Rectal smooth muscle tissue (tissue), 1 donor: Measurements from ENCODE around the gene TARS3.
"Not testable (repeated sequence)": the region's sequence is repeated elsewhere in the genome, so short reads cannot be mapped to it uniquely, and the experiment has no call there.

Experiments
- H3K27ac ChIP-seq: one replicate; pipeline ENCODE4 v1.7.0; 2013; ENCODE audit warnings: low read depth, low read length, inconsistent platforms
- H3K27me3 ChIP-seq: one replicate; pipeline ENCODE4 v1.7.0; 2013; ENCODE audit warnings: low read length; ENCODE audit not compliant: control insufficient read depth, insufficient read depth
- H3K36me3 ChIP-seq: one replicate; pipeline ENCODE4 v1.7.0; 2013; ENCODE audit warnings: low read length; ENCODE audit not compliant: control insufficient read depth, insufficient read depth
- H3K4me1 ChIP-seq: one replicate; pipeline ENCODE4 v1.7.0; 2013; ENCODE audit warnings: low read length; ENCODE audit not compliant: control insufficient read depth, insufficient read depth
- H3K4me3 ChIP-seq: one replicate; pipeline ENCODE4 v1.7.0; 2013; ENCODE audit warnings: low read length
- H3K9ac ChIP-seq: one replicate; pipeline ENCODE4 v1.7.0; 2013; ENCODE audit warnings: low read length

The TARS3 gene

GRCh38 chr15:101664303-101664913, 59.9 kb downstream of the TARS3 start:
- H3K27me3 ChIP-seq = no peaks in the 10 kb centered on the region
- H3K9ac ChIP-seq = no peak overlapping the region
- H3K4me3 ChIP-seq = no peak overlapping the region
- no peak overlapping the region for H3K27ac ChIP-seq
- no peaks in the 10 kb centered on the region for H3K36me3 ChIP-seq
- H3K4me1 ChIP-seq = no peaks in the 10 kb centered on the region

GRCh38 chr15:101662203-101662602, 62.1 kb downstream of the TARS3 start:
- H3K27me3 ChIP-seq = no peaks in the 10 kb centered on the region
- H3K4me3 ChIP-seq = no peak overlapping the region
- H3K9ac ChIP-seq = no peak overlapping the region
- no peak overlapping the region for H3K27ac ChIP-seq
- no peaks in the 10 kb centered on the region for H3K36me3 ChIP-seq
- H3K4me1 ChIP-seq = no peaks in the 10 kb centered on the region

- Histone ChIP-seq H3K4me1 (no peaks in the 10 kb centered on the region), H3K9ac (no peak overlapping the region), H3K27ac (no peak overlapping the region), H3K36me3 (no peaks in the 10 kb centered on the region), H3K4me3 (no peak overlapping the region), H3K27me3 (no peaks in the 10 kb centered on the region)
These were observed 64.3 kb downstream of the TARS3 start for GRCh38 chr15:101660005-101660404.

- Histone ChIP-seq H3K4me3 (no peak overlapping the region), H3K9ac (no peak overlapping the region), H3K27me3 (no peaks in the 10 kb centered on the region), H3K36me3 (no peaks in the 10 kb centered on the region), H3K27ac (no peak overlapping the region), H3K4me1 (no peaks in the 10 kb centered on the region)
These were observed 66.1 kb downstream of the TARS3 start for GRCh38 chr15:101657968-101658784.

- no peaks in the 10 kb centered on the region for H3K36me3 ChIP-seq
- no peak overlapping the region for H3K4me3 ChIP-seq
- no peaks in the 10 kb centered on the region for H3K27me3 ChIP-seq
- H3K9ac ChIP-seq = no peak overlapping the region
- H3K27ac ChIP-seq = no peak overlapping the region
- peaks cover 2% of the 10 kb centered on the region for H3K4me1 ChIP-seq
These were observed 67.1 kb downstream of the TARS3 start for GRCh38 chr15:101657171-101657570.

- H3K36me3 ChIP-seq, H3K9ac ChIP-seq, H3K27me3 ChIP-seq, H3K27ac ChIP-seq, H3K4me3 ChIP-seq: not testable (repeated sequence)
- peaks cover 18% of the 10 kb centered on the region for H3K4me1 ChIP-seq
These were observed 69.5 kb downstream of the TARS3 start for GRCh38 chr15:101654624-101655337.

- H3K27ac ChIP-seq = no peak overlapping the region
- H3K4me3 ChIP-seq = no peak overlapping the region
- no peaks in the 10 kb centered on the region for H3K27me3 ChIP-seq
- peaks cover 3% of the 10 kb centered on the region for H3K36me3 ChIP-seq
- H3K9ac ChIP-seq = no peak overlapping the region
- H3K4me1 ChIP-seq = peaks cover 18% of the 10 kb centered on the region
These were observed 70.1 kb downstream of the TARS3 start for GRCh38 chr15:101654171-101654570.

GRCh38 chr15:101652786-101653430, 71.4 kb downstream of the TARS3 start:
- Histone ChIP-seq H3K4me1 (peaks cover 18% of the 10 kb centered on the region), H3K4me3 (peak overlapping the region; percentile 94), H3K27ac (peak overlapping the region; percentile 97), H3K36me3 (peaks cover 3% of the 10 kb centered on the region), H3K27me3 (no peaks in the 10 kb centered on the region), H3K9ac (peak overlapping the region; percentile 66)

- Histone ChIP-seq H3K4me3 (peak within 1 kb of the TSS; percentile 94), H3K9ac (peak within 1 kb of the TSS; percentile 80), H3K4me1 (peaks cover 18% of the 10 kb centered on the region), H3K27ac (peak within 1 kb of the TSS; percentile 97), H3K27me3 (no peaks in the 10 kb centered on the region), H3K36me3 (peaks cover 3% of the 10 kb centered on the region)
These were observed 72.0 kb downstream of the TARS3 start, which contains the start of gene TM2D3 for GRCh38 chr15:101652098-101652785. Gene TM2D3 (minus strand): TSS chr15:101652381. CDS start chr15:101652361, 20 bp downstream.

GRCh38 chr15:101651554-101652097, 72.6 kb downstream of the TARS3 start:
- H3K9ac ChIP-seq = peak overlapping the region; percentile 80
- no peaks in the 10 kb centered on the region for H3K27me3 ChIP-seq
- peak overlapping the region; percentile 94 for H3K4me3 ChIP-seq
- H3K27ac ChIP-seq = peak overlapping the region; percentile 97
- H3K4me1 ChIP-seq = peaks cover 21% of the 10 kb centered on the region
- peaks cover 6% of the 10 kb centered on the region for H3K36me3 ChIP-seq

- Histone ChIP-seq H3K4me3 (no peak overlapping the region), H3K27ac (no peak overlapping the region), H3K4me1 (peaks cover 21% of the 10 kb centered on the region)
These were observed 74.1 kb downstream of the TARS3 start for GRCh38 chr15:101650145-101650544.

More at GRCh38 chr15:101650145-101650544, 74.1 kb downstream of the TARS3 start:
- no peaks in the 10 kb centered on the region for H3K27me3 ChIP-seq
- H3K9ac ChIP-seq = no peak overlapping the region
- H3K36me3 ChIP-seq = peaks cover 14% of the 10 kb centered on the region
